ENCODE data around the gene PEDS1.
"Not testable (repeated sequence)": the region's sequence is repeated elsewhere in the genome, so short reads cannot be mapped to it uniquely, and the experiment has no call there.

The PEDS1 gene

GRCh38 chr20:50190251-50191064 lies 36.9 kb upstream of the PEDS1 start, which contains the start of gene CEBPB:
CEBPB (plus strand) TSS chr20:50190830; CDS start chr20:50191034, 204 bp downstream.
- DNase-seq, result peak; percentile 93

GRCh38 chr20:50189681-50190250 lies 36.2 kb upstream of the PEDS1 start:
- no peak for DNase-seq

- no peak for DNase-seq
These were observed 35.6 kb upstream of the PEDS1 start for GRCh38 chr20:50188879-50189680.

GRCh38 chr20:50188287-50188688 lies 34.8 kb upstream of the PEDS1 start:
- no peak for DNase-seq

DNA sequence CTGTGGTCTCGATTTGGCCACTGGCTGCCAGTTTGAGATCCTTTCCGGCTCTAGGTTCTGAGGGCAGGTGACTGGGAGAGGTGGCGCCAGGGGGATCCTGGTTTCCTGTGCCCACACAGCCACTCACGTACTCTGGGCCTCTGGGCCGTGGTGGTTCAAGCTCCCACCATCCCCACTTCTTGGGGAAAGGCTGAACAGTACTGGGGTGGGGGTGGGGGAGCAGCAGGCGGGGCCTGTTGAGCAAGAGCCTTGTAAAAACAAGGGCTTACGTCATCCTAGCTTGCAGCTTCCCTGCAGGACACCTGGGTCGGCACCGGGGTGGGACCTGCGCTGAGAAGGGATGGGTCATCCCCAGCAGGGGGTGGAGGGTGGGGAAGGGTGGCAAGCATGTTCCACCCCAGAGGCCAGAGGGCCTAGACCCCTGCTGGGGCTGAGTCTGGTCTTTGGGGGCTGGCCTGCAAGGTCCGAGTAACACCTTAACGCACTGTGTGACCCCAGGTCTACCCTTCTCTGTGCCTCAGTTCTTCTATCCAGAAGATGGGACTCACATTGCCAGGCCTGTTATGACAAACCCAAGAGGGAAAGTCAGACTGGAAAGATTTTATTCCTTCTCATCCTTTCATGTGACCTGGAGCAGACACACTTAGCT lies 34.0 kb upstream of the PEDS1 start:
- no peak for DNase-seq

GRCh38 chr20:50186987-50187402 lies 33.5 kb upstream of the PEDS1 start:
- DNase-seq, result no peak

DNA sequence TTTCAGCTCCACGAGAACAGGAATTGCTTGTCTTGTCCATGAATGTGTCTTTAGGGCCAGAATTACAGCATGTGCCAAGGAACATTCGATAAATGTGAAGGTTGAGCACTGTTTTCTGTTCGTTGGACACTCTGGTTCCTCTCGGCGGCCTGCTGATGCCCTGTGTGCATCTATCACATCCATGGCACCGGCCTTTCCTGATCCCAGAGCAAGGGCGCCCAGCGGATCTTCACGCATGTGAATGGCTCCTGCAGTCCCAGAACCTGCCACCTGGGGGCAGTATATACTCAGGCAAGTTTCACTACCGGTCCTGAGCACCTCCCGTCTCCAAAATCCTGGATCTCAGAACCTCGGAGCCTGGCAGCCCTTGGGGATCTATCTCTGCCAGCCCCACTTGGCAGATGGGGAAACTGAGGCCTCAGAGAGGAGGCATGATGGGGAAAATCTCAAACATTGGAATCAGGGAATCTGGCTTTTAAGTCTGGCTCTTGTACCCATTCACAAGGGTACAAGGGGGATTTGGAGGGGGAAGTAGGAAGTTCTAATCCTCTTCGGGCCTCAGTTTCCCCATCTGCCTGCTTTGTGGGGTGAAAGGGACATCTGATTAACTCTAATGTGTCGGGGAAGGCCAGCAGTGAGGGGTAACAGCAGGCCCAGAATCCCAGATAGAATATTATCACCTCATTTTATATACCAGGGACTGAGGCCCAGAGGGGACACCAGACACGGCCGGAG lies 32.8 kb upstream of the PEDS1 start:
- peak; percentile 100 for DNase-seq

- DNase-seq, result no peak
These were observed 31.9 kb upstream of the PEDS1 start for GRCh38 chr20:50185426-50185825.

- no peak for DNase-seq
These were observed 28.8 kb upstream of the PEDS1 start for GRCh38 chr20:50182346-50182745.

DNA sequence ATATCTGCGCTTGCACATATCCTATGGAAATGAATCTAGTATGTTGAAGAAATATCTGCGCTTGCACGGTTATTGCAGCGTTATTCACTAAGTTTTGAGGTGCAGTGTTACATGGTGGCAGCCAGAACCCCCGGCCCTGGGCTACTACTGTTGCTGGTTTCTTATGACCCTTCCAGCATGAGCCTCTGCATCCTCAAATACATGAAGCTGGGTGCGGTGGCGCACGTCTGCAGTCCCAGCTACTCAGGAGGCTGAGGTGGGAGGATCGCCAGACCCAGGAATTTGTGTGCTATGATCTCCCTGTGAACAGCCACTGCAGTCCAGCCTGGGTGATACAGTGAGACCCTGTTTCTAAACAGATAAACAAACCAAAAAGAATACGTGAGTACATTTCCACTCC lies 27.8 kb upstream of the PEDS1 start:
- DNase-seq, result no peak

DNA sequence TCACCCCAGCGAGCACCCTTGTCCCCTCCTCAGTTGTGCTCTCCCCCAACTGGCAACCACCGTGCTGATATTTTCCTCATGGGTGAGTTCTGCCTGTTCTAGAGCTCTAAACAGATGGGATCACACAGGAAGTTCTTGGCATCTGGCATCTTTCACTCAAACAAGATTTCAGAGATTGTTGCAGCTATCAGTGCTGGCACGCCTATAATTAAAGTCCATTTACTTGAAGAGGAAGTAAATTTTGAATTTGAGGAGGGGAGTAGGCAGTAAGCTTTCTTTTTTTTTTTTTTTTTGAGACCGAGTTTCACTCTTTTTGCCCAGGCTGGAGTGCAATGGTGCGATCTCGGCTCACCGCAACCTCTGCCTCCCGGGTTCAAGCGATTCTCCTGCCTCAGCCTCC lies 25.1 kb upstream of the PEDS1 start:
- DNase-seq, result not testable (repeated sequence)

GRCh38 chr20:50175938-50176933 lies 22.7 kb upstream of the PEDS1 start:
- DNase-seq, result no peak

- DNase-seq, result no peak
These were observed 20.9 kb upstream of the PEDS1 start for GRCh38 chr20:50174456-50174855.

DNA sequence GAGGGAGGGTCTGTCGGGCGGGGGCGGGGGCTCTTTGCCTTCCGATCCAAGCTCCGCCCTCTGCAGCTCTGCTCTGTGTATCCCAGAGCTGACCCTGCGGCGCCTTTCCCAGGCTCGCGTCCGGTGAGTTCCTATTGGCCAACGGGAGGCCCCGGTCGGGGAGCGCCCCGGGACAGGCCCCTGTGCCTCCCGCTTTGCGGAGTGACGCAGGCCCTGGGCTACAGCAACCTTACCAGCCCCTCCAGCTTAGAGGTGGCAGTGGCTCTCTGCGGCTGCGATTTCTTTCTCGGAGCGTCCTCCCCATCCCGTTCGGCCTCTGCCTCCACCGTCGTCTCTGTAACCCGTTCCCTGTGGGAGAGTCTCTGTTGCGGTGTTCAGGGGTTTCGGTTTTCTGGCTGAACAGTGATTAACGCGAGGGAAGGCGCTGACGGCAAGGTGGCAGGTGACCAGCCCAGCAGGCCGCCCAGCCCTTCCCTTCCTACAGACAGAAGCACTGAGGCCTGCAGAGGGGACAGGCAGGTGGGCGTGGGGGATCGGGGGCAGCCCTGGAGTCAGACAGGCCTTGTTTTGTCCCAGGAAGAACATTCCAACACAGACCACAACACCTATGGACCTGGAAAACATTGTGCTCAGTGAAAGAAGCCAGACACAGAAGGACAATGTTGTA lies 19.0 kb upstream of the PEDS1 start:
- DNase-seq, result no peak

- DNase-seq, result no peak
These were observed 17.2 kb upstream of the PEDS1 start for GRCh38 chr20:50170549-50171220.

- DNase-seq, result peak; percentile 95
These were observed 15.9 kb upstream of the PEDS1 start for GRCh38 chr20:50169329-50169823.

DNA sequence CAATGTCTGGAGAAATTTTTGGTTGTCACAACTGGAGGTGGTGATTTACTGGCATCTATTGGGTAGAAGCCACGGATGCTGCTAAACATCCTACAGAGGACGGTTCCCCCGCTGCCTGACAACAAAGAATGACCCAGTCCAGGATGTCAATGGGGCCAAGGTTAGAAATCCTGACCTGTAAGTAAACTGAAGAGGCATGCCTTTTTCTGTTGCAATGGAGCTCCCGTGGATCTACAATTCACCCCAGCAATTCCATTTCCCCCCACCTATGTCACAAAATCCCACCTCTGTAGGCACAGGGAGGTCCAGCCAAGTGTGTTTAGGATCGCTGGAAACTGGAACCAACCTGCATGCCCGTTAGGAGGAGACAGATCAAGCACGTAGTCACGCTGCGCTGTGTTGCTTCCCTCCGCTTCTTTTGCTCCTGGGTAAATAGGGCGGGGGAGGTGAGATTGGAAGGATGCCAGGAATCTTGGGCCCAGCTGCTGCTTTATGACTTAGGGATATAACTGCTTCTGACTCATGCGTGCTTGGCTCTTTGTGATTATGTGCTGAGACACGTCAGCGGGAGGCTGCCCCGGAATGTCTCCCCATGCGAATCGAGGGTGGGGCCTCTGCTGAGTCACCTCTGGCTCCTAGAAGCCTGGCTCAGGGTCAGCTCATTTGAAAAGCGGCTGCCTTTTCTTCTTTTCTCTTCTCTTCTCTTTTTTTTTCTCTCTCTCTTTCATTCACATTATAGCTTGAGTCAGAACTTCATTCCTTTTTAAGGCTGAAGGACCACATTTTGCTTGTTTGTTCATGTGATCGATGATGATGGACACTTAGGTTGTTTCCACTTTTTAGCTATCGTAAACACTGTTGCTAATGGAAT lies 12.4 kb upstream of the PEDS1 start:
- DNase-seq, result peak; percentile 84

GRCh38 chr20:50163570-50164317 lies 10.2 kb upstream of the PEDS1 start:
- DNase-seq, result no peak

Measured in activated CD8-positive, alpha-beta memory T cell treated with anti-CD3 and anti-CD28 coated beads, Interleukin-2, amount 50 U/mL, for 48 hours (primary cell).